ENCODE measurements around the gene B3GNT7.

B3GNT7 gene

GRCh38 chr2:231384109-231384435 is 11.4 kb upstream of the B3GNT7 start:
- no peak for DNase-seq (ENCODE audit: low spot score)

- DNase-seq (ENCODE audit: low spot score), result no peak
Observed at GRCh38 chr2:231384970-231385369, 10.5 kb upstream of the B3GNT7 start.

DNA sequence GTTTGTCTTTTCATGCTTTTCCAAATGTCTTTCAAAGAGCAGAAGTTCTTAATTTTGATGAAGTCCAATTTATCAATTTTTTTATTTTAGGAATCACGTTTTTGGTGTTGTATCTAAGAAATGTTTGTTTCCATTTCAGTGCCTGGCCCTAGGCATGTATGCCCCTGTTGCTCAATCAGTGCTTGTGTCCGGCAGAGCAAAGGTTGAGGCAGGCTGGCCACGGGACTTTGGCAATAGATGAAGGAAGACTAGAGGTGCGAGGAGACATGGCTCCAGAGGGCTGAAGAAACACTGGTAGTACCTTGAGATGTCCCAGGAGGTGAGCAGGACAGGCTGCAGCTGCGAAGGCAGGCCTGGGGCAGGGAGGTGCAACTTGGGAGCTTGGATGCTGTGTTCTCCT is 10.1 kb upstream of the B3GNT7 start:
- no peak for DNase-seq (ENCODE audit: low spot score)

DNA sequence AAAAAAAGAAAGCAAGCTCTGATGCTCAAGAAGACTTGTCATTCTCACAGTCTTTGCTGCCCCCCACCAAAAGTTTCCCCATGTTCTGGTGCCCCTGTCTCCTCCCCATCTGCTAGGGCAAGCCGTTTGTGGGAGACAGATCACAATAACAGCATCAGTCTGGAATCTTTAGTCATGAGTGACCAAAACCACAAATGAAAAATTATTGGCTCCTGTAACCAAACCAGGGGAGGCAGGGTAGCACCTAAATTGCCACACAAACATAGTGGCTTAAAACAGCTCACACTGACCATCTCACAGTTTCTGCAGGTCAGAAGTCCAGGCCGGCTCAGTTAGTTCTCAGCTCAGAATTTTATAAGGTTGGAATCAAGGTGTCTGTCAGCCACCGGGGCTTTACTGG is 9.1 kb upstream of the B3GNT7 start:
- DNase-seq (ENCODE audit: low spot score), result no peak

- no peak for DNase-seq (ENCODE audit: low spot score)
Observed at GRCh38 chr2:231387904-231388724, 7.4 kb upstream of the B3GNT7 start.

DNA sequence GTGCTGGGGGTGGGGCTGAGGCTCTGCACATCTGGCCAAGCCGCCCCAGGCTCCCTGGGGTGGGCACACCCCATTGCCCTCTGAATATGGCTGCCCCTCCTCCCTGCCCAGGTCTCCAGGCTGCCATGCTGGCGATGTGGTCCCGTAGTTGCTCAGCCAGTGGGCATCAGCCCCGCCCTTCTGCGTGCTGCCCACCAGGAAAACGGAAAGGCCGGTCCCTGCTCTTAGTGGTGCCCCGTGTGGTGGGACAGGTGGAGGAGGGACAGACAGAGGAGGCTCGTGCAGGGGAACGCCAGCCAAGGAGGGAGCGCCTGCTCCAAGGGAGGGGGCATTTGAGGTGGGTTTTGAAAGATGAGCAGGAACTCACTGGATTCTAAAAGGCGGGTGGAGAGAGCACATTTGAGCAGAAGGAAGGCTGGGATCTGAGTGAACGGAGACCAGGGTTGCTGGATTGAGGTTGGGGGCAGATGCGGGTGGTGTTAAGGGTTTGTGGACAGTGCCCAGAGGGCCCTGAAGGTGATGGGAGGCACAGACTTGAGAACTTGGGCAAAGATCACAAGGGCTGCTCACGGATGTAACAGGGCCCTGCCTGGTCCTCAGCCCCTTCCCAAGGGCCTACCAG is 6.7 kb upstream of the B3GNT7 start:
- DNase-seq (ENCODE audit: low spot score), result no peak

- DNase-seq (ENCODE audit: low spot score), result no peak
Observed at GRCh38 chr2:231390667-231391066, 4.8 kb upstream of the B3GNT7 start.

DNA sequence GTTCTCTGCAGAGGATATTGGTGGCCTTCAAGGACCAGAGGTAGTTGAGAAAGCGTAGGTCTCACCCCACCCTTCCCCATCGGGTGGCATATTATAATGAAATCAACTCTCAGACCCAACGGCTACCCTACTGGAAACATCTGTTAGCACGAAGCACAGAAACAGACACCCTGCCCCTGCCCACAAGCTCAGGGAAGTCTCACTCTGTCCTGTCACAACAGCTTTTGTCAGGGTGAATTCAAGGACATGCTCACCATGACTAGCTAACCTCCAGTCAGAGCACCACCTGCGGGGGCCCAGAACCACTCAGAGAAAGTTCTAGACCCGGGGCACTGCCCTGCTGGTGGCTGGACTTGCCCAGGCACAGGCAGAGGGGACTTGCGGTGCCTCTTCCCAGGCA is 3.5 kb upstream of the B3GNT7 start:
- no peak for DNase-seq (ENCODE audit: low spot score)

DNA sequence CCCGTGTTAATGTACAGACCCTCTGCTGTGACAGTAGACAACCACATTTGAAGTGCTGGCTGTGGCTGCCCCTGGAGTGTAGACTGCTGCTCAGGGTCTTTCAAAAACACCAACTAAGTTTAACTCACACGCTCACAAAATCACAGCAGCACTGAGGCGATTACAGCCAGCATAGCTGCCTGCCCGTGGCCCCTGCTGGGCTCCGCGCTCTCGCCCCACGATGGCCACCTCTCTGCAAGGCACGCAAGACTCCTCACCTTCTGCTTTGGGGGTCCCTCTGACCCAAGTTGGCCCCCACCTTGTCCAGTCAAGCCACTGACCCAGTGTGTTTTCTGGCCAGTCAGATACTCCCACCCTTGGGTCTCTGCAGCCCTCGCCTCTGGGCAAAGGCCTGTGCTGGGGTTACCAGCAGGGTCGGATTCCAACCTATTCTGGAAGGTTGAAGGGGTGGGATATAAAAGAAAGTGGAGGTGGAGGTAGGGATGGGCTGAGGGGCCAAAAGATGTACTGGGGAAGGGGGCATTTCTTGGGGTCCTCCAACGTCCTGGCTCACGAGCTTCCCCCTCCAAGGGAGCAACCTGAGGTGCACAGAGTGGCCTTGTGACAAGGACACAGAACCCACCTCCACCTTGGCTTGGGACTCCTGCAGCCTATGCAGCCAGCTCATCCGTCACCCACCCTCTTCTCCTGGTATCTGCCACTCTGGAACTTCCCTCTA is 2.9 kb upstream of the B3GNT7 start:
- DNase-seq (ENCODE audit: low spot score), result no peak

DNA sequence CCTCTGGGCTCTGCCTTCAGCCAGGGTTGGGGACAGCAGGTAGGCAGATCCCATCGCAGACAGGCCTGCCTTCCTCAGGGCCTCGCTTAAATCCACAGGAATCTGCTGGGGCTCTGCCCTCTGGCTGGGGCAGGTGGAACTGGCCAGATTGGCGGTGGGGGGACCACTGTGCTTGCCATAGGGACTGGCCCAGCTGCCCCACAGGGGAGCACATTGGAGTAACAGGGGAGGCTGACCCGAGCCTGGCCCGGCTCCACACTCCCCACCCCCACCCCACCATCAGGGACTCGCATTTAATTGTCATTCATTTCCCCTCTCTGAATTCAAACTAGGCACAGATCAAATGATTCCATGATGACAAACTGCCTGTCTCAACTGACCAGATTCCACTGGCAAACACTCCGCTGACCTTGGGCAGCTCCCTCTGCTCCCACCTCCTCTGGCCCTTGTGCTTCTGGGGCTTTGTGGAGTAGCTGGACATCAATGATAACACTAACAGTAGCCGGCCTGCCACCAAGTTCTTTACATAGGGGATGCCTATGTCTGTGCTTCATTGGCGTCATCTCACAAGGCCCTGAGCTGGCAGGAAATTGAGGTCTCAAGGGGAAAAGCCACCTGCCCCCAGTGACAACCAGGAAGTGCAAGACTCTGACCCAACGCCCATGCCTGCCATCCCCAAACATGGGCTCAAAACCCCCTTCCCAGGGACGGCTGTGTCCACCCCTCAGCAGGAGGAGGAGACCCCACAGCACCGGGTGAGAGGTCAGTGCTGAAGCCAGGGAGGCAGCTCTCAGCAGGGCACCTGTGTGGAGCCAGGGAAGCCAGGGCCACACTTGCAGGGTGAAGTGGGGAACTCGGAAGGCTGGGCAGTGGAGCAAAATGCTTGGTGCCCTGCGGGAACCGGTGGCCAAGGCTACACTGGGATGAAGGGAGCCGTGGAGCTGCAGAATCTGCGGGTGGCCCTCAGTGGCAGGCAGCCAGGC is 2.1 kb upstream of the B3GNT7 start:
- no peak for DNase-seq (ENCODE audit: low spot score)

DNA sequence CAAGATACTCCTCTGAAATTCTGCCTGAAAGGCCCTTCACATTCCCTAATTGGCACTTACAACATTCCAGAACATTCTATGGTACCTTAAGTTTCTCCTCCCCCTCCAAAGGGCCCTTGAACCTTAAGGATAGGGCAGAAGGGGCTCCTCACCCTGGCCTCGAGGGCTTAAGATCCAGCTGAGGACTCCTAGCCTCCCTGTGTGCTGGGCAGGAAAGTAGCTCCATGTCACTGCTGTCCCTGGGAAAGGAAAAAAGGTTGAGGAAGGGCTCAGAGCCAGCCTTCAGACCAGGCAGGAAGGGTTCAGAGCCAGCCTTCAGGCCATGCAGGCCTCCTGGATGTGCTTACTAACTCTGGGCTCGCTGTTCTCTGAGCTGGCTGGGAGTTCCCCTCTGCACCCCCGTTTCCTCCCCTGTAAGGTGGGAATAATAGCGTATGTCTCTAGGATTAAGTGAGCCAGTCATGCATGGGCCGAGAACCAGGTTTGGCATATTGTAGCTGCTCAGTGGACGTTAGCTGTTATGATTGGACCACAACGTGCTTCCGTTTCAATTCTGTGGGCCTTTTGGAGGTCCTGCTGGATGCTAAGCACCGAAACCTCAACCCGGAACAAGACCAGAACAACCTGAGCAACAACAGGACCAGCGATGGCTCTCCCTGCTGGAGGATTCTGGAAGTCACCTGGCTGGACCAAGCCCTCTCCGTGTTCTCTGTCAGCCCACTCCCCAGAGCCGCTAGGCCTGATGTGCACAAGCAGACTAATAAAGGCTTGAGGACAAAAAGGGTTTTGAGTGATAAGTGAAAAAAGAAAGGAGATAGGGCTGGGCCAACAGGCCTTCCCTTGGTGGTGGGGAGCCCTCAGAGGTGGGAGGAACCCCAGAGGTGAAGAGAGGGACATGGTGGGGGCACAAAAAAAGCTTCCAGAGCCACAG is 1.0 kb upstream of the B3GNT7 start:
- DNase-seq (ENCODE audit: low spot score), result no peak

GRCh38 chr2:231396058-231396821 is 730 bp downstream of the B3GNT7 start:
- DNase-seq (ENCODE audit: low spot score), result no peak

DNA sequence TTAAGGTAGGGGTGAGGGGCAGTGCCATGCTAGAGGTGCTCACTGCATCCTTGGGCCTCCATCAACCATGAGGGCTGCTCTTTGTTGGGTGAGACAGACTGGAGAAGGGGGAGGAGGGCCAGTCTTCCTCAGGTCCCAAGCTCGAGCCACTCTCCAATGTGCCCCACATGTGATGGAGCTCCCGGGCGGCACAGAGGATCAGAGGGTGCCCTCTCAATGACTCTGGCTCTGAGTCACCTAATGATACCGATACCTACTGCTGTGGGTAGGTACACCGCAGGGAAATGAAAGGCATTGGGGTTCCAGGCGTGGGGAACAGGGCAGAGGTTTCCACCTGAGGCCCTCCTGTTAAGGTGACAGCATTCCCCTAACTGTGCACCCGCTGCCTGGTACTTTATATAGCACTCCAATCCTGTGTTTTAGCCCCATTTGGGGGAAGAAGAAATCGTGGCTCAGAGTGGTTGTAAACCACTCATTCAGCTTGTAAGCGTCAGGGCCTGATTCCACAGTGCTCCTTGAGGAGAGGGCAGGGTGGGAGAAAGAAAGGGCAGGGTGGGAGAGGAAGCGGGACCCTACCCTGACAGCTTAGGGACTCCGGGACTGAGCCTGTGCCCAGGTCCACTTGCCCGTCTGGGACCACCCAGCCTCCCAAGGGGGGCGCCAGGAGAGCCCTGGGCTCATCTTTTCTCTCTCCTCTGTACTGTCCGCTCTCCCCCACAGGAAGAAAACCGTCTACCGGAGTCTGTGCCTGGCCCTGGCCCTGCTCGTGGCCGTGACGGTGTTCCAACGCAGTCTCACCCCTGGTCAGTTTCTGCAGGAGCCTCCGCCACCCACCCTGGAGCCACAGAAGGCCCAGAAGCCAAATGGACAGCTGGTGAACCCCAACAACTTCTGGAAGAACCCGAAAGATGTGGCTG is 1.8 kb downstream of the B3GNT7 start:
- DNase-seq (ENCODE audit: low spot score), result no peak

- no peak for DNase-seq (ENCODE audit: low spot score)
Observed at GRCh38 chr2:231397928-231398294, 2.4 kb downstream of the B3GNT7 start.

GRCh38 chr2:231398585-231398984 is 3.1 kb downstream of the B3GNT7 start:
- no peak for DNase-seq (ENCODE audit: low spot score)

GRCh38 chr2:231399046-231399852 is 3.7 kb downstream of the B3GNT7 start:
- DNase-seq (ENCODE audit: low spot score), result peak; percentile 64

- DNase-seq (ENCODE audit: low spot score), result no peak
Observed at GRCh38 chr2:231399853-231400680, 4.6 kb downstream of the B3GNT7 start.
